Measurements from ENCODE around the gene RSPH1.

- TF ChIP-seq MAX (IDR thresholded peaks at IDR 0.05) (no peak), REST (IDR thresholded peaks at IDR 0.05; ENCODE audit: low read depth) (no peak), TAF1 (IDR thresholded peaks at IDR 0.05; ENCODE audit: low read depth) (no peak), USF1 (IDR thresholded peaks at IDR 0.05) (no peak), CEBPB (IDR thresholded peaks at IDR 0.05) (no peak), CREB1 (IDR thresholded peaks at IDR 0.05; ENCODE audit: low read depth) (no peak), EP300 (IDR thresholded peaks at IDR 0.05; ENCODE audit: borderline replicate concordance) (no peak), TEAD4 (IDR thresholded peaks at IDR 0.05) (no peak), EGR1 (IDR thresholded peaks at IDR 0.05) (no peak), RAD21 (IDR thresholded peaks at IDR 0.05; ENCODE audit: low read depth) (no peak), YY1 (IDR thresholded peaks at IDR 0.05; ENCODE audit: low read depth) (no peak), TCF12 (IDR thresholded peaks at IDR 0.05; ENCODE audit: low read depth) (no peak)
Measured at GRCh38 chr21:42493109-42494060, 2.6 kb downstream of the RSPH1 start.
